ENCODE measurements around the gene AREL1.

AREL1 gene

GRCh38 chr14:74684434-74684833 lies 28.4 kb downstream of the AREL1 start:
- Histone ChIP-seq H3K4me3 (ENCODE audit: low read depth in 1 of 2, low read length in 2 of 2) (no peak overlapping the region), H3K4me1 (ENCODE audit: control insufficient read depth in 1 of 2, insufficient read depth in 2 of 2, low read length in 2 of 2) (peaks cover 16 to 26% of the 10 kb centered on the region in 2 donors), H3K9ac (ENCODE audit: low read depth in 1 of 2, low read length in 2 of 2) (no peak overlapping the region), H3K27me3 (ENCODE audit: control insufficient read depth in 1 of 2, insufficient read depth in 2 of 2, low read length in 2 of 2) (no peaks in the 10 kb centered on the region), H3K36me3 (ENCODE audit: control insufficient read depth in 1 of 2, insufficient read depth in 2 of 2, low read length in 2 of 2) (peaks cover 8 to 29% of the 10 kb centered on the region in 2 donors), H3K9me3 (ENCODE audit: control insufficient read depth in 1 of 2, low read length in 2 of 2) (no peaks in the 10 kb centered on the region), H3K27ac (ENCODE audit: low read depth, low read length) (no peak overlapping the region)

GRCh38 chr14:74683406-74683805 lies 29.5 kb downstream of the AREL1 start:
- no peak overlapping the region for H3K9ac ChIP-seq (ENCODE audit: low read depth in 1 of 2, low read length in 2 of 2)
- H3K9me3 ChIP-seq (ENCODE audit: control insufficient read depth in 1 of 2, low read length in 2 of 2) = no peaks in the 10 kb centered on the region
- H3K4me3 ChIP-seq (ENCODE audit: low read depth in 1 of 2, low read length in 2 of 2) = no peak overlapping the region
- no peak overlapping the region for H3K27ac ChIP-seq (ENCODE audit: low read depth, low read length)
- H3K27me3 ChIP-seq (ENCODE audit: control insufficient read depth in 1 of 2, insufficient read depth in 2 of 2, low read length in 2 of 2) = no peaks in the 10 kb centered on the region
- peaks cover 16 to 26% of the 10 kb centered on the region in 2 donors for H3K4me1 ChIP-seq (ENCODE audit: control insufficient read depth in 1 of 2, insufficient read depth in 2 of 2, low read length in 2 of 2)
- peaks cover 8 to 29% of the 10 kb centered on the region in 2 donors for H3K36me3 ChIP-seq (ENCODE audit: control insufficient read depth in 1 of 2, insufficient read depth in 2 of 2, low read length in 2 of 2)

- Histone ChIP-seq H3K9ac (ENCODE audit: low read depth in 1 of 2, low read length in 2 of 2) (no peak overlapping the region), H3K36me3 (ENCODE audit: control insufficient read depth in 1 of 2, insufficient read depth in 2 of 2, low read length in 2 of 2) (peaks cover 8 to 27% of the 10 kb centered on the region in 2 donors), H3K27ac (ENCODE audit: low read depth, low read length) (no peak overlapping the region), H3K4me3 (ENCODE audit: low read depth in 1 of 2, low read length in 2 of 2) (no peak overlapping the region), H3K27me3 (ENCODE audit: control insufficient read depth in 1 of 2, insufficient read depth in 2 of 2, low read length in 2 of 2) (no peaks in the 10 kb centered on the region), H3K9me3 (ENCODE audit: control insufficient read depth in 1 of 2, low read length in 2 of 2) (no peaks in the 10 kb centered on the region), H3K4me1 (ENCODE audit: control insufficient read depth in 1 of 2, insufficient read depth in 2 of 2, low read length in 2 of 2) (peaks cover 15 to 22% of the 10 kb centered on the region in 2 donors)
These were observed 30.5 kb downstream of the AREL1 start for GRCh38 chr14:74682169-74682952.

DNA sequence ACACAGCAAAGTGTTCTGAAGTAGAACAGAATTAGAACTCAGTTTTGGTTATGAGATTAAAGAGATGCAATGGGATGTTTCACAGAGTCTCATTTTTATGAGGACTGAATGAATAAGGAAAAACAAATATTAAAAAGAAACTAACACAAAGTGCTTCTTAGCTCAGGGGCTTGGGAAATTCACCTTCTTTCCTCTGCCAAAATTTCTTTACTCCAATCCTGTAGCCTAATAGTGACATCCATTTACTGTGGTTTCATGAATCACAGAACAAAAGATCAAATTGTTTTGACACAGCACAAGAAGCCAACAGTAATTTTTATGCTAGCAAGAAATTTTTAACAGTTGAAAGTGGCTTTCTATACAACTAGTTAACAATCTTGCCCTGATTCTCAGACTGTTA lies 37.7 kb downstream of the AREL1 start:
- no peaks in the 10 kb centered on the region for H3K9me3 ChIP-seq (ENCODE audit: control insufficient read depth in 1 of 2, low read length in 2 of 2)
- no peak overlapping the region for H3K27ac ChIP-seq (ENCODE audit: low read depth, low read length)
- H3K4me1 ChIP-seq (ENCODE audit: control insufficient read depth in 1 of 2, insufficient read depth in 2 of 2, low read length in 2 of 2) = no peaks in the 10 kb centered on the region
- peaks cover 33 to 54% of the 10 kb centered on the region in 2 donors for H3K36me3 ChIP-seq (ENCODE audit: control insufficient read depth in 1 of 2, insufficient read depth in 2 of 2, low read length in 2 of 2)
- no peaks in the 10 kb centered on the region for H3K27me3 ChIP-seq (ENCODE audit: control insufficient read depth in 1 of 2, insufficient read depth in 2 of 2, low read length in 2 of 2)
- no peak overlapping the region for H3K9ac ChIP-seq (ENCODE audit: low read depth in 1 of 2, low read length in 2 of 2)
- no peak overlapping the region for H3K4me3 ChIP-seq (ENCODE audit: low read depth in 1 of 2, low read length in 2 of 2)

GRCh38 chr14:74673768-74674167 lies 39.1 kb downstream of the AREL1 start:
- Histone ChIP-seq H3K9ac (ENCODE audit: low read depth in 1 of 2, low read length in 2 of 2) (no peak overlapping the region), H3K4me1 (ENCODE audit: control insufficient read depth in 1 of 2, insufficient read depth in 2 of 2, low read length in 2 of 2) (no peaks in the 10 kb centered on the region), H3K27me3 (ENCODE audit: control insufficient read depth in 1 of 2, insufficient read depth in 2 of 2, low read length in 2 of 2) (no peaks in the 10 kb centered on the region), H3K27ac (ENCODE audit: low read depth, low read length) (no peak overlapping the region), H3K36me3 (ENCODE audit: control insufficient read depth in 1 of 2, insufficient read depth in 2 of 2, low read length in 2 of 2) (peaks cover 45 to 67% of the 10 kb centered on the region in 2 donors), H3K4me3 (ENCODE audit: low read depth in 1 of 2, low read length in 2 of 2) (no peak overlapping the region), H3K9me3 (ENCODE audit: control insufficient read depth in 1 of 2, low read length in 2 of 2) (no peaks in the 10 kb centered on the region)

- Histone ChIP-seq H3K9me3 (ENCODE audit: control insufficient read depth in 1 of 2, low read length in 2 of 2) (no peaks in the 10 kb centered on the region), H3K4me1 (ENCODE audit: control insufficient read depth in 1 of 2, insufficient read depth in 2 of 2, low read length in 2 of 2) (no peaks in the 10 kb centered on the region), H3K9ac (ENCODE audit: low read depth in 1 of 2, low read length in 2 of 2) (no peak overlapping the region), H3K4me3 (ENCODE audit: low read depth in 1 of 2, low read length in 2 of 2) (no peak overlapping the region), H3K36me3 (ENCODE audit: control insufficient read depth in 1 of 2, insufficient read depth in 2 of 2, low read length in 2 of 2) (peaks cover 52 to 85% of the 10 kb centered on the region in 2 donors), H3K27ac (ENCODE audit: low read depth, low read length) (no peak overlapping the region), H3K27me3 (ENCODE audit: control insufficient read depth in 1 of 2, insufficient read depth in 2 of 2, low read length in 2 of 2) (no peaks in the 10 kb centered on the region)
These were observed 41.1 kb downstream of the AREL1 start for GRCh38 chr14:74671789-74672188.

DNA sequence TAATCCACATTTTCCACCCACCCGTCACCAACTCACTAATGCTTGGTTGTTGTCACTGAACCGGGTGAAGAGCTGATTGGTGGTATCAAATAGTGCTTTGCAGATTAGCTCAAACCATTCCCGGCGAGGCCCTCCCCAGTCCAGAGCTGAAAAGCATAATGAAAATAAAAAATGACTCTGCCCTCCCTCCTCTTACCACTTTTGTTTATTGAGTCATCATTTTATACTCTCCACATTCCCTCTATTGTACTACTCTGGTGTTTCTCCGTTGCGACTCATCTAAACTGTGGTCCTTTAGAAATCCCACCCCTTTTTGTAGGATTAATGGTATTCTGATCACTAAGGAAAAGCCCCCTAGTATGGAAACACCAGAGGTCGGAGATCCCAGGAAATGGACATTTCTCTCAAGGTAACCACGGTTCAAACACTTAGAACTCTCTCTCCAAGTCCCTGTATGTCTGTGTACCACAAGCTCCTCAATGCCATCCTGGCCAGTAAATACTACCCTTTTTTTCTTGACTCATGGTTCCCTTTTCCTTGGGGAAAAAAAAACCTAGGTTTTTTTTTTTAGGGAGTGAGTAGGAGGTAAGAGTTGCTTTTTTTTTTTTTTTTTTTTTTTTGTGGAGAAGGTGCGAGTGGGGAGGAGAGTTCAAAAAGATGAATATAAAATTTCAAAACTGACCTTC lies 42.0 kb downstream of the AREL1 start:
- Histone ChIP-seq H3K36me3 (ENCODE audit: control insufficient read depth in 1 of 2, insufficient read depth in 2 of 2, low read length in 2 of 2) (peaks cover 49 to 79% of the 10 kb centered on the region in 2 donors), H3K4me1 (ENCODE audit: control insufficient read depth in 1 of 2, insufficient read depth in 2 of 2, low read length in 2 of 2) (no peaks in the 10 kb centered on the region), H3K9me3 (ENCODE audit: control insufficient read depth in 1 of 2, low read length in 2 of 2) (no peaks in the 10 kb centered on the region), H3K27me3 (ENCODE audit: control insufficient read depth in 1 of 2, insufficient read depth in 2 of 2, low read length in 2 of 2) (no peaks in the 10 kb centered on the region), H3K27ac (ENCODE audit: low read depth, low read length) (no peak overlapping the region), H3K4me3 (ENCODE audit: low read depth in 1 of 2, low read length in 2 of 2) (no peak overlapping the region), H3K9ac (ENCODE audit: low read depth in 1 of 2, low read length in 2 of 2) (no peak overlapping the region)

DNA sequence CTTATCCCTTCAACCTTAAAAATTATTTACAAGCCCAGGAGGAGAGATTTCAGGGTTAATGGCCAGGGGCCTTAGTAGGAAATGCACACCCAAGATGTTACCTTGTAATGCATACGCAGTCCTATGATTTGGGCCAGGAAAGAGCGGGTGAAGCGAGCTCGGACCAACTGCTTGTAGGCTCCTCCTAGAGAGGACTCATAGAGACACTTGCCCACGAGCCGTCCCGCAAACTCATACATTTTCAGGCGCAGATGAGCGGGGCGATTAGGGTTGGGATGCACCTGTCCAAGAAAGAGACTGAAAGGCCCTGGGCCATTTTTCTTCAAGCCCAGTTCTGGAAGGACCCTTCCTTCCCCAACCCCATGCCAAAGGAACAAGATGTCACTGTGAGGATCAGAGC lies 43.0 kb downstream of the AREL1 start:
- Histone ChIP-seq H3K27ac (ENCODE audit: low read depth, low read length) (no peak overlapping the region), H3K36me3 (ENCODE audit: control insufficient read depth in 1 of 2, insufficient read depth in 2 of 2, low read length in 2 of 2) (peaks cover 44 to 77% of the 10 kb centered on the region in 2 donors), H3K4me3 (ENCODE audit: low read depth in 1 of 2, low read length in 2 of 2) (no peak overlapping the region), H3K9ac (ENCODE audit: low read depth in 1 of 2, low read length in 2 of 2) (no peak overlapping the region), H3K9me3 (ENCODE audit: control insufficient read depth in 1 of 2, low read length in 2 of 2) (no peaks in the 10 kb centered on the region), H3K4me1 (ENCODE audit: control insufficient read depth in 1 of 2, insufficient read depth in 2 of 2, low read length in 2 of 2) (no peaks in the 10 kb centered on the region), H3K27me3 (ENCODE audit: control insufficient read depth in 1 of 2, insufficient read depth in 2 of 2, low read length in 2 of 2) (no peaks in the 10 kb centered on the region)

DNA sequence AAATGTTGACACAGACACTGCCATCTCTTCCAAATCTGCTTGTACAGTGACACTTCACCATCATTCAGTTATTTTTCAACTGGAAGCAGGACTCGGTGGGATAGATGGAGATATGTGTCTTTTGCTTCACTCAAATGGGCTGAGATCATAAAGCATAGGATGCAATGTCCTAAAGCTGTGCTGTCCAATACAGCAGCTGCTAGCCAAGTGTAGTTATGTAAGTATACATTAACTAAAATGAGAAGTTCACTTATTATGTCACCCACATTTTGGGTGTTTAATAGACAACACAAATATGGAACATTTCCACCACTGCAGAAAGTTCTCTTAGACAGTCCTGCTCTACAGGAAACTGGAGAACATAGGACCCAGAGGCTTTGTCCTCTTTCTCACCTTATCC lies 43.6 kb downstream of the AREL1 start:
- Histone ChIP-seq H3K4me3 (ENCODE audit: low read depth in 1 of 2, low read length in 2 of 2) (no peak overlapping the region), H3K9me3 (ENCODE audit: control insufficient read depth in 1 of 2, low read length in 2 of 2) (no peaks in the 10 kb centered on the region), H3K36me3 (ENCODE audit: control insufficient read depth in 1 of 2, insufficient read depth in 2 of 2, low read length in 2 of 2) (peaks cover 44 to 76% of the 10 kb centered on the region in 2 donors), H3K27me3 (ENCODE audit: control insufficient read depth in 1 of 2, insufficient read depth in 2 of 2, low read length in 2 of 2) (no peaks in the 10 kb centered on the region), H3K9ac (ENCODE audit: low read depth in 1 of 2, low read length in 2 of 2) (no peak overlapping the region), H3K4me1 (ENCODE audit: control insufficient read depth in 1 of 2, insufficient read depth in 2 of 2, low read length in 2 of 2) (no peaks in the 10 kb centered on the region), H3K27ac (ENCODE audit: low read depth, low read length) (no peak overlapping the region)

DNA sequence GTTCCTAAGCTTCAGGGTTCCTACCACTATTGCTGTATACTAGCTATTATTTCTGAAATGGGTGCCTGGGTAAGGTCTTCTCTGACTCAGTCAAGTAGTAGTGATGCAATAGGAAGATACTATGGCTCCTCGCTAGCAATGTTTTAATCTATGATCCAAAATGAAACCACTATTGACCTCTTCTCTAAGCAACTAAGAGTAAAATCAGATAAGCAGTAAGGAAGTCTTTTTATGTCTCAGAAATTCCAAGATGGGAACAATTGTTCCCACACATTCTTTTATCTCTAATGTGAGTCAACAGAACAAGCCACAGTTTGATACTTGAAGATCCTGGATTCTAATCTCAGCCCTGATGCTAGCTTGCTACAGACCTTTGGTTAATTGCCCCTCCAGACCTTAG lies 45.1 kb downstream of the AREL1 start:
- H3K36me3 ChIP-seq (ENCODE audit: control insufficient read depth in 1 of 2, insufficient read depth in 2 of 2, low read length in 2 of 2) = peaks cover 45 to 78% of the 10 kb centered on the region in 2 donors
- H3K27me3 ChIP-seq (ENCODE audit: control insufficient read depth in 1 of 2, insufficient read depth in 2 of 2, low read length in 2 of 2) = no peaks in the 10 kb centered on the region
- H3K4me1 ChIP-seq (ENCODE audit: control insufficient read depth in 1 of 2, insufficient read depth in 2 of 2, low read length in 2 of 2) = no peaks in the 10 kb centered on the region
- H3K4me3 ChIP-seq (ENCODE audit: low read depth in 1 of 2, low read length in 2 of 2) = no peak overlapping the region
- no peaks in the 10 kb centered on the region for H3K9me3 ChIP-seq (ENCODE audit: control insufficient read depth in 1 of 2, low read length in 2 of 2)
- H3K27ac ChIP-seq (ENCODE audit: low read depth, low read length) = no peak overlapping the region
- no peak overlapping the region for H3K9ac ChIP-seq (ENCODE audit: low read depth in 1 of 2, low read length in 2 of 2)

Measured in duodenal mucosa (tissue), 2 donors.